ENCODE data around the gene ACLY. TPM values are rescaled to one million over a fixed set of nuclear protein-coding genes. Genes with fewer than 3 reads are reported as not detected.

Gene ACLY
- total and polyA plus RNA-seq, 10 of the 15 experiments (the other 5 are each of a cell fraction or from before 2014, with no cell fraction given), result 32.6 to 224 (median 114) TPM

DNA sequence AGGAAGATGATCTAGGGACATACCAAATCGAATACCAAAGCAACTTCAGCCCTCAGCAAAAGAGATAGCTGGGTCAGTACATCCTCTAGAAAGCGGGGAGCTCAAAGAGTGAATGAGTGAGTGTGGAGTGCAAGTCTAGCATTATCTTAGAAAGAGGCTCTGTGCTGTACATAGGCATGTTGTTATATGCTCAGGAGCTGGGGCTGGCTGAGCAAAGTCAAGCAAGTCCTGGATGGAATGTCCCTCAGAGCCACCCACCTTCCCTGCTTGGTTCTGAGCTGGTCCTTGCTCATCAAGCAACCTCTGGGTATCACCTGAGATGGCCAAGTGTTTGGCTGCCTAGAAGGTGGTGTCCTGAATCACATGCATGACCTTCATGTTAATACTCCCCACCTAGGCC lies 48.7 kb downstream of the ACLY start (continued):
- TF ChIP-seq, protein P1, sequence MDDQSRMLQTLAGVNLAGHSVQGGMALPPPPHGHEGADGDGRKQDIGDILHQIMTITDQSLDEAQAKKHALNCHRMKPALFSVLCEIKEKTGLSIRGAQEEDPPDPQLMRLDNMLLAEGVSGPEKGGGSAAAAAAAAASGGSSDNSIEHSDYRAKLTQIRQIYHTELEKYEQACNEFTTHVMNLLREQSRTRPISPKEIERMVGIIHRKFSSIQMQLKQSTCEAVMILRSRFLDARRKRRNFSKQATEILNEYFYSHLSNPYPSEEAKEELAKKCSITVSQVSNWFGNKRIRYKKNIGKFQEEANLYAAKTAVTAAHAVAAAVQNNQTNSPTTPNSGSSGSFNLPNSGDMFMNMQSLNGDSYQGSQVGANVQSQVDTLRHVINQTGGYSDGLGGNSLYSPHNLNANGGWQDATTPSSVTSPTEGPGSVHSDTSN (IDR thresholded peaks at IDR 0.05; ENCODE audit: insufficient replicate concordance, low read depth, low read length), result no peak
- TF ChIP-seq RCOR1 (conservative IDR thresholded peaks at IDR 0.05; ENCODE audit: low read depth, low read length), result no peak
- no peak for TF ChIP-seq MYB (IDR thresholded peaks at IDR 0.05; ENCODE audit: borderline replicate concordance, low read depth, low read length)
- no peak for TF ChIP-seq ATF7 (IDR thresholded peaks at IDR 0.05; ENCODE audit: low read depth)
- no peak for TF ChIP-seq RELA (IDR thresholded peaks at IDR 0.05; ENCODE audit: borderline replicate concordance, partially characterized antibody)
- no peak for TF ChIP-seq FOS (IDR thresholded peaks at IDR 0.05; ENCODE audit: borderline replicate concordance, extremely low read depth, insufficient read length)
- TF ChIP-seq SIX5 (IDR thresholded peaks at IDR 0.05; ENCODE audit: low read depth, low read length, severe bottlenecking), result no peak
- no peak for TF ChIP-seq RAD21 (IDR thresholded peaks at IDR 0.05; ENCODE audit: insufficient read depth, low read depth, low read length)
- TF ChIP-seq CBFB (IDR thresholded peaks at IDR 0.05; ENCODE audit: low read depth), result no peak

DNA sequence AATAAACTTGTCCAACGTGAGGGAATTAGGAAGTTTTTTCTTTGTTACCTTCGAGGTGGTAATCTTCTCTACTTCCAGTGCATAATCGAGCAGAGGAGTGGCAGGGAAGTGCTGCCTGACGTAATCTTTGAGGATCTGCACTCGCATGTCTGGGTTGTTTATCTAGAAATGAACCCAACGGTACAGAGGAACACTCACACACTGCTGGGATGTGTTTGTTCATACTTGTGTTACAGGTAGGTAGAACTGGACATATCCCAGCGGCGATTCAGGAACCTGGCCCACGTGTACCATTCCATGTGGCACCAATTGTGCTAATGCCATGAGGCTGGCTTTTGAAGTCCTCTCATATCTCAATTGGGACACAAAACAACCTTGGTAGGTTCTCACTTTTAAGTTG lies 49.3 kb downstream of the ACLY start:
- ChIA-PET RAD21 (ENCODE audit: unreplicated experiment) (no interaction called here), SMC1A (ENCODE audit: uncharacterized antibody, unreplicated experiment) (no interaction called here), CTCF (no interaction called here), POLR2A (no interaction called here)
- Histone ChIP-seq H3K79me2 (ENCODE audit: control insufficient read depth, insufficient read depth, low read length) (peaks cover 7% of the 10 kb centered on the region), H3K27ac (ENCODE audit: control insufficient read depth, insufficient read depth) (no peak overlapping the region), H3K4me2 (ENCODE audit: control insufficient read depth, insufficient read depth) (no peak overlapping the region), H3K36me3 (ENCODE audit: control insufficient read depth in 2 of 2, insufficient read depth in 2 of 2, low read length in 1 of 2) (peaks cover 24 to 43% of the 10 kb centered on the region in 2 experiments), H3K9ac (ENCODE audit: control insufficient read depth, insufficient read depth, low read length) (no peak overlapping the region), H3K27me3 (replicated peaks in 1 of 2; ENCODE audit: control insufficient read depth in 2 of 2, insufficient read depth in 2 of 2, low read length in 1 of 2) (no peaks in the 10 kb centered on the region), H2AFZ (ENCODE audit: control insufficient read depth, low read depth, low read length) (no peak overlapping the region), H4K20me1 (ENCODE audit: control insufficient read depth, insufficient read depth) (no peaks in the 10 kb centered on the region; the same call in 1 of the 2 replicates), H3K9me3 (replicated peaks; ENCODE audit: control insufficient read depth, insufficient read depth, low read length) (no peaks in the 10 kb centered on the region), H3K4me3 (no peak overlapping the region), H3K4me1 (ENCODE audit: control insufficient read depth, insufficient read depth, low read length) (peaks cover 3% of the 10 kb centered on the region; the same call in 1 of the 2 replicates)
- FAIRE-seq, result no peak
- in situ Hi-C loops (cut with MboI), result no loop called here
- intact Hi-C loops (cut with micrococcal nuclease; ENCODE audit: unreplicated experiment), result no loop called here
- no peak for ATAC-seq
- BruUV-seq (replicated peaks), result no TSS peak
- 85% methylated on average over 9 of the region's 9 CpGs for WGBS (ENCODE audit: insufficient coverage, insufficient replicate concordance, low lambda C conversion rate, missing lambda C conversion rate)
- no peak for DNase-seq (ENCODE audit: low read depth, low spot score)
- TF ChIP-seq IRF5 (IDR thresholded peaks at IDR 0.05; ENCODE audit: borderline replicate concordance), result no peak
- no peak for TF ChIP-seq SIX5 (IDR thresholded peaks at IDR 0.05; ENCODE audit: low read depth, low read length, severe bottlenecking)
- TF ChIP-seq CREM (IDR thresholded peaks at IDR 0.05; ENCODE audit: low read depth), result no peak
- no peak for TF ChIP-seq MTA3 (IDR thresholded peaks at IDR 0.05; ENCODE audit: borderline replicate concordance, low read length)
- no peak for TF ChIP-seq TARDBP (IDR thresholded peaks at IDR 0.05; ENCODE audit: borderline replicate concordance)
- TF ChIP-seq CHD2 (IDR thresholded peaks at IDR 0.05; ENCODE audit: borderline replicate concordance, low read depth, low read length), result no peak
- TF ChIP-seq MXI1 (IDR thresholded peaks at IDR 0.05; ENCODE audit: low read depth, low read length), result no peak
- no peak for TF ChIP-seq USF1 (IDR thresholded peaks at IDR 0.05; ENCODE audit: borderline replicate concordance, extremely low read length, insufficient read depth, low read depth, low read length)
- TF ChIP-seq SUZ12 (IDR thresholded peaks at IDR 0.05; ENCODE audit: unreplicated experiment), result no peak
- TF ChIP-seq, protein P2, sequence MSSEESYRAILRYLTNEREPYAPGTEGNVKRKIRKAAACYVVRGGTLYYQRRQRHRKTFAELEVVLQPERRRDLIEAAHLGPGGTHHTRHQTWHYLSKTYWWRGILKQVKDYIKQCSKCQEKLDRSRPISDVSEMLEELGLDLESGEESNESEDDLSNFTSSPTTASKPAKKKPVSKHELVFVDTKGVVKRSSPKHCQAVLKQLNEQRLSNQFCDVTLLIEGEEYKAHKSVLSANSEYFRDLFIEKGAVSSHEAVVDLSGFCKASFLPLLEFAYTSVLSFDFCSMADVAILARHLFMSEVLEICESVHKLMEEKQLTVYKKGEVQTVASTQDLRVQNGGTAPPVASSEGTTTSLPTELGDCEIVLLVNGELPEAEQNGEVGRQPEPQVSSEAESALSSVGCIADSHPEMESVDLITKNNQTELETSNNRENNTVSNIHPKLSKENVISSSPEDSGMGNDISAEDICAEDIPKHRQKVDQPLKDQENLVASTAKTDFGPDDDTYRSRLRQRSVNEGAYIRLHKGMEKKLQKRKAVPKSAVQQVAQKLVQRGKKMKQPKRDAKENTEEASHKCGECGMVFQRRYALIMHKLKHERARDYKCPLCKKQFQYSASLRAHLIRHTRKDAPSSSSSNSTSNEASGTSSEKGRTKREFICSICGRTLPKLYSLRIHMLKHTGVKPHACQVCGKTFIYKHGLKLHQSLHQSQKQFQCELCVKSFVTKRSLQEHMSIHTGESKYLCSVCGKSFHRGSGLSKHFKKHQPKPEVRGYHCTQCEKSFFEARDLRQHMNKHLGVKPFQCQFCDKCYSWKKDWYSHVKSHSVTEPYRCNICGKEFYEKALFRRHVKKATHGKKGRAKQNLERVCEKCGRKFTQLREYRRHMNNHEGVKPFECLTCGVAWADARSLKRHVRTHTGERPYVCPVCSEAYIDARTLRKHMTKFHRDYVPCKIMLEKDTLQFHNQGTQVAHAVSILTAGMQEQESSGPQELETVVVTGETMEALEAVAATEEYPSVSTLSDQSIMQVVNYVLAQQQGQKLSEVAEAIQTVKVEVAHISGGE (CRISPR knock-in tag; IDR thresholded peaks at IDR 0.05), result no peak

Data from GM12878 (cell line).